Measurements from ENCODE around the gene SCUBE2. TPM values are rescaled to one million over a fixed set of nuclear protein-coding genes. Genes with fewer than 3 reads are reported as not detected.
"Not testable (repeated sequence)": the region's sequence is repeated elsewhere in the genome, so short reads cannot be mapped to it uniquely, and the experiment has no call there.

SCUBE2 gene
- polyA plus RNA-seq, 3 donors, result 4.9 to 7.5 (median 7.1) TPM

GRCh38 chr11:9009538-9009937 lies 81.9 kb downstream of the SCUBE2 start:
- DNase-seq, result not testable (repeated sequence)

- DNase-seq, result no peak
Observed at GRCh38 chr11:9008661-9009060, 82.7 kb downstream of the SCUBE2 start.

- no peak for DNase-seq
Observed at GRCh38 chr11:9008011-9008550, 83.3 kb downstream of the SCUBE2 start.

- DNase-seq, result no peak
Observed at GRCh38 chr11:9005087-9005486, 86.3 kb downstream of the SCUBE2 start.

GRCh38 chr11:9004183-9004926 lies 87.0 kb downstream of the SCUBE2 start:
- peak; percentile 24 for DNase-seq

- peak; percentile 65 for DNase-seq
Observed at GRCh38 chr11:9003573-9004182, 87.7 kb downstream of the SCUBE2 start, which contains the start of gene NRIP3. Gene NRIP3 (minus strand): TSS chr11:9004001. CDS start chr11:9003935, 66 bp downstream.

GRCh38 chr11:9002920-9003572 lies 88.4 kb downstream of the SCUBE2 start:
- DNase-seq, result no peak

GRCh38 chr11:9001736-9002135 lies 89.7 kb downstream of the SCUBE2 start:
- no peak for DNase-seq

- DNase-seq, result no peak
Observed at GRCh38 chr11:8998017-8998416, 93.4 kb downstream of the SCUBE2 start.

GRCh38 chr11:8997451-8997850 lies 93.9 kb downstream of the SCUBE2 start:
- DNase-seq, result no peak

GRCh38 chr11:8989453-8989852 lies 101.9 kb downstream of the SCUBE2 start:
- no peak for DNase-seq

GRCh38 chr11:8988329-8989234 lies 102.8 kb downstream of the SCUBE2 start:
- no peak for DNase-seq

GRCh38 chr11:8987446-8987845 lies 104.0 kb downstream of the SCUBE2 start:
- no peak for DNase-seq

GRCh38 chr11:8986772-8987171 lies 104.6 kb downstream of the SCUBE2 start:
- DNase-seq, result not testable (repeated sequence)

- DNase-seq, result no peak
Observed at GRCh38 chr11:8985462-8985861, 105.9 kb downstream of the SCUBE2 start.

GRCh38 chr11:8983552-8983951 lies 107.8 kb downstream of the SCUBE2 start:
- no peak for DNase-seq

GRCh38 chr11:8980485-8980884 lies 110.9 kb downstream of the SCUBE2 start:
- DNase-seq, result no peak

- not testable (repeated sequence) for DNase-seq
Observed at GRCh38 chr11:8979365-8979764, 112.0 kb downstream of the SCUBE2 start.

- no peak for DNase-seq
Observed at GRCh38 chr11:8973121-8973520, 118.3 kb downstream of the SCUBE2 start.

GRCh38 chr11:8971924-8972316 lies 119.5 kb downstream of the SCUBE2 start:
- no peak for DNase-seq

GRCh38 chr11:8971196-8971923 lies 120.0 kb downstream of the SCUBE2 start:
- no peak for DNase-seq

Measured in renal pelvis (tissue), 4 donors.